Neural progenitor cell (in vitro differentiated cells): Measurements from ENCODE around the gene CCNA2. TPM values are rescaled to one million over a fixed set of nuclear protein-coding genes. Genes with fewer than 3 reads are reported as not detected.
A peak's percentile ranks its signal among the peaks of the same experiment; 100 is the strongest.

Experiments
- DNase-seq: peaks from one replicate; pipeline ENCODE4 v3.0.0-alpha.2; 2016; ENCODE audit warnings: low spot score
- H2AFZ ChIP-seq: fragments of 200-600 bp; sonication (generic); replicated peaks from 2 replicates; pipeline ENCODE4 v1.6.1; 2016; ENCODE audit warnings: antibody characterized with exemption
- H3F3A ChIP-seq: fragments of 200-600 bp; sonication (generic); 2 replicates; pipeline ENCODE4 v1.6.1; 2016; ENCODE audit warnings: antibody characterized with exemption, low read depth
- H3K27ac ChIP-seq: fragments of 200-600 bp; sonication (generic); 2 replicates; pipeline ENCODE4 v1.5.1; 2016; ENCODE audit warnings: mild to moderate bottlenecking
- H3K27me3 ChIP-seq: fragments of 200-600 bp; sonication (generic); 2 replicates; pipeline ENCODE4 v1.6.1; 2016; ENCODE audit warnings: mild to moderate bottlenecking, moderate library complexity
- H3K36me3 ChIP-seq: fragments of 200-600 bp; sonication (generic); 2 replicates; pipeline ENCODE4 v1.5.1; 2016
- H3K4me1 ChIP-seq: fragments of 200-600 bp; sonication (generic); 2 replicates; pipeline ENCODE4 v1.6.1; 2016; ENCODE audit warnings: mixed run types
- H3K4me2 ChIP-seq: fragments of 200-600 bp; sonication (generic); 2 replicates; pipeline ENCODE4 v1.6.1; 2016
- H3K4me3 ChIP-seq: fragments of 200-600 bp; sonication (generic); 2 replicates; pipeline ENCODE4 v1.5.1; 2016
- H3K79me2 ChIP-seq: fragments of 200-600 bp; sonication (generic); 2 replicates; pipeline ENCODE4 v1.6.1; 2016; ENCODE audit warnings: low read depth
- H3K9ac ChIP-seq: fragments of 200-600 bp; sonication (generic); 2 replicates; pipeline ENCODE4 v1.6.1; 2016
- H3K9me3 ChIP-seq: fragments of 200-600 bp; sonication (generic); 2 replicates; pipeline ENCODE4 v1.5.1; 2016; ENCODE audit warnings: low read depth
- H4K20me1 ChIP-seq: fragments of 200-600 bp; sonication (generic); 2 replicates; pipeline ENCODE4 v1.6.1; 2016; ENCODE audit warnings: low read depth
- H3K27ac Mint-ChIP-seq: 3 replicates; pipeline ENCODE4 v1.8.0; 2021; ENCODE audit warnings: mixed read lengths
- H3K27me3 Mint-ChIP-seq: 2 replicates; pipeline ENCODE4 v1.8.0; 2022; ENCODE audit warnings: low read depth, mild to moderate bottlenecking, inconsistent platforms, moderate library complexity, mixed read lengths; ENCODE audit not compliant: insufficient read depth
- H3K36me3 Mint-ChIP-seq: 3 replicates; pipeline ENCODE4 v1.8.0; 2021; ENCODE audit warnings: mixed read lengths
- H3K4me1 Mint-ChIP-seq: 3 replicates; pipeline ENCODE4 v1.8.0; 2021; ENCODE audit warnings: mixed read lengths
- H3K4me3 Mint-ChIP-seq: 3 replicates; pipeline ENCODE4 v1.8.0; 2021; ENCODE audit warnings: mild to moderate bottlenecking, moderate library complexity, mixed read lengths
- H3K9me3 Mint-ChIP-seq: 3 replicates; pipeline ENCODE4 v1.8.0; 2020; ENCODE audit warnings: mixed read lengths
- EZH2 ChIP-seq: fragments of 200-600 bp; sonication (generic); IDR thresholded peaks from 2 replicates; pipeline ENCODE4 v1.6.1; 2017; ENCODE audit warnings: antibody characterized with exemption, mild to moderate bottlenecking, moderate library complexity
- EZH2phosphoT487 ChIP-seq: fragments of 200-600 bp; sonication (generic); IDR thresholded peaks from 2 replicates; pipeline ENCODE4 v1.6.1; 2017; ENCODE audit warnings: antibody characterized with exemption
- total RNA-seq: library from RNA; depleted of rRNA; stranded (reverse); fragments of >200 nt; gene quantifications from 2 replicates; pipeline ENCODE4 v1.2.3, GENCODE V29; 2015; ENCODE audit warnings: low replicate concordance
- TF ChIP-seq, protein P1 (sequence below): fragments of 200-600 bp; sonication (generic); IDR thresholded peaks from 2 replicates; pipeline ENCODE4 v1.5.1; 2017; ENCODE audit warnings: antibody characterized with exemption, mild to moderate bottlenecking

The CCNA2 gene
- total RNA-seq, 1 donor from 2014 or later, result 254 TPM

DNA sequence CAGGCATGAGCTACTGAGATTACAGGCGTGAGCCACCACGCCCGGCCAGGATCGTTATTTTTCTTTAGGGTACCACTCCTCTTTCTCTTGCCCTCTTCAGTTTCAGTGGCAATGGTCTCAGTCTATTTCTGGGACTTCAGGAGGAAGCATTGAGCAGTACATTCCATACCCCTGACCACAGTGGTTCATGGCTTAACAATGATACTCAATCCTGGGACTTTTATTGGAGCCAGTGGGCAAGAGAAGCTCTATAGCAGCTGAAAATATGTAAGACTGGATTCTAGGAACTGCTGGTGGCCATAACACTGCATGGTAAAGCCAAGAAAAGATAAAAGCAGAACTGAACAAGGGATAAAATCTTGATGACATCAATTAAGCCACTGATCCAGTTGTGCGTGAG lies 5.8 kb upstream of the CCNA2 start:
- Mint-ChIP-seq H3K27me3 (no peaks in the 10 kb centered on the region), H3K9me3 (no peaks in the 10 kb centered on the region), H3K27ac (no peak overlapping the region), H3K36me3 (peaks cover 6% of the 10 kb centered on the region), H3K4me1 (peaks cover 3% of the 10 kb centered on the region), H3K4me3 (no peak overlapping the region)
- peaks cover 8% of the 10 kb centered on the region for H3F3A ChIP-seq
- H3K9ac ChIP-seq, result no peak overlapping the region
- H3K9me3 ChIP-seq, result no peaks in the 10 kb centered on the region
- no peak overlapping the region for H3K4me3 ChIP-seq
- DNase-seq, result no peak
- no peaks in the 10 kb centered on the region for H3K4me1 ChIP-seq
- TF ChIP-seq EZH2phosphoT487, result no peak
- H3K27ac ChIP-seq, result no peak overlapping the region
- no peaks in the 10 kb centered on the region for H3K36me3 ChIP-seq
- H4K20me1 ChIP-seq, result no peaks in the 10 kb centered on the region
- H2AFZ ChIP-seq, result no peak overlapping the region
- no peaks in the 10 kb centered on the region for H3K27me3 ChIP-seq
- H3K79me2 ChIP-seq, result no peaks in the 10 kb centered on the region
- no peak overlapping the region for H3K4me2 ChIP-seq

DNA sequence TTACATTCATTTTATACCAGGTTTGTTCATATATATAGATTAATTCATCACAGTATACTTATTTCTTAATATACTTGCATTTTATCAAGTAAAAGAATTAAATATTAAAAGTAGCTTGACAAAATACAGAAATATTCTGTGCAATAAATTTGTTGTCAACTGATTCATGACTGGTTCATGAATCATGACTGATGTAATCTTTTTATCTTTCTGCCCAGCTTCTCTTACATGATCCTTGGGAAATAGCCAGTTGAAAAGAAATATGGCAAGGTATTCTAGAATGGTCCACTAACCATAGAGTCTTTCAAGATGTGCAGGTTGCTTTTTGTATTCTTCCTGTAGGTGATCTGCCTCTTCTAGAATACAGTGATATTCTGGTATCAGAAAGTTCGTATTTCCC lies 4.2 kb upstream of the CCNA2 start:
- Mint-ChIP-seq H3K4me3 (no peak overlapping the region), H3K27me3 (no peaks in the 10 kb centered on the region), H3K4me1 (peaks cover 8% of the 10 kb centered on the region), H3K27ac (no peak overlapping the region), H3K36me3 (peaks cover 6% of the 10 kb centered on the region), H3K9me3 (no peaks in the 10 kb centered on the region)
- H3F3A ChIP-seq, result peaks cover 17% of the 10 kb centered on the region
- H3K27ac ChIP-seq, result no peak overlapping the region
- H3K4me1 ChIP-seq, result peaks cover 5% of the 10 kb centered on the region
- no peak overlapping the region for H2AFZ ChIP-seq
- H3K79me2 ChIP-seq, result peaks cover 8% of the 10 kb centered on the region
- no peak overlapping the region for H3K4me2 ChIP-seq
- no peak for DNase-seq
- H3K9me3 ChIP-seq, result no peaks in the 10 kb centered on the region
- no peak overlapping the region for H3K9ac ChIP-seq
- H3K4me3 ChIP-seq, result no peak overlapping the region
- H4K20me1 ChIP-seq, result no peaks in the 10 kb centered on the region
- no peaks in the 10 kb centered on the region for H3K27me3 ChIP-seq
- no peak for TF ChIP-seq EZH2
- TF ChIP-seq, protein P1, sequence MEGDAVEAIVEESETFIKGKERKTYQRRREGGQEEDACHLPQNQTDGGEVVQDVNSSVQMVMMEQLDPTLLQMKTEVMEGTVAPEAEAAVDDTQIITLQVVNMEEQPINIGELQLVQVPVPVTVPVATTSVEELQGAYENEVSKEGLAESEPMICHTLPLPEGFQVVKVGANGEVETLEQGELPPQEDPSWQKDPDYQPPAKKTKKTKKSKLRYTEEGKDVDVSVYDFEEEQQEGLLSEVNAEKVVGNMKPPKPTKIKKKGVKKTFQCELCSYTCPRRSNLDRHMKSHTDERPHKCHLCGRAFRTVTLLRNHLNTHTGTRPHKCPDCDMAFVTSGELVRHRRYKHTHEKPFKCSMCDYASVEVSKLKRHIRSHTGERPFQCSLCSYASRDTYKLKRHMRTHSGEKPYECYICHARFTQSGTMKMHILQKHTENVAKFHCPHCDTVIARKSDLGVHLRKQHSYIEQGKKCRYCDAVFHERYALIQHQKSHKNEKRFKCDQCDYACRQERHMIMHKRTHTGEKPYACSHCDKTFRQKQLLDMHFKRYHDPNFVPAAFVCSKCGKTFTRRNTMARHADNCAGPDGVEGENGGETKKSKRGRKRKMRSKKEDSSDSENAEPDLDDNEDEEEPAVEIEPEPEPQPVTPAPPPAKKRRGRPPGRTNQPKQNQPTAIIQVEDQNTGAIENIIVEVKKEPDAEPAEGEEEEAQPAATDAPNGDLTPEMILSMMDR, result no peak
- TF ChIP-seq EZH2phosphoT487, result no peak
- no peaks in the 10 kb centered on the region for H3K36me3 ChIP-seq

DNA sequence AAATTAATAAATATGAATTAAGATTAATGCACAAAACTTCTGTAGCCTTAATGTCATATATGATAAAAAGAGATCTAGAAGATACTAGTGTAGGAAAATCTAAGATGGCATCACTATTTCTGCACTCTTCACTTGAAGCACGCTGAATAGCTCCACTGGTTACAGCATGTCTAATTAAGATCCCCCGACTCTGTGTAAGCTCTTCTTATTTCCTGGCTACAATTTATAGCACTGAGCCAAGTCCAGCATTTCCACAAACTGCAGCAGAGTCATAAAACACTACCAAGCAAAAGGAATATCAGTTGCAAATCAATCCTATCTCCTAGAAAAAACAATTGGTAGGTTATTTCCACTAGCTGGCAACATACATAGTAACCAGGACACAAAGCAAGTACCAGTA lies 1.3 kb upstream of the CCNA2 start:
- peaks cover 37% of the 10 kb centered on the region for H3K79me2 ChIP-seq
- peak overlapping the region; percentile 31 for H3K4me3 Mint-ChIP-seq

DNA sequence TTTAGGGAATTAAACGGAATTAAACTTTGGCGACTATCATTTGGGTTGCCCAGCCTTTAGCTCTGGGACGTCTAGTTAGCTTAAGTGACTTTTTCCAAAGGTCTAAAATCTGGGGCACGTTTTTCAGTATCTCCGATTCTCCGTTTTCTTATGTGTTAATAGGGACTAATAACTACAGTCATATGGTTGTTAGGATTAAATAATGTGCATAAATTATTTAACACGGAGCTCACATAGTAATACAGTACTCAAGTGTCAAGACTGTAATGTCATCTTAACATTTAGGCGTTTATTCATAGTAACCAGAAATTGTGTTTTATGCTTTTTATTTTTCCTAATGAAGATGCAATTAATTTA lies 466 bp upstream of the CCNA2 start:
- TF ChIP-seq EZH2phosphoT487, result no peak
- TF ChIP-seq, protein P1, result no peak
- no peak for TF ChIP-seq EZH2
- H4K20me1 ChIP-seq, result peaks cover 12% of the 10 kb centered on the region
- peaks cover 26% of the 10 kb centered on the region for H3K4me1 Mint-ChIP-seq
- H2AFZ ChIP-seq, result peak overlapping the region; percentile 83
- peaks cover 6% of the 10 kb centered on the region for H3K36me3 Mint-ChIP-seq
- H3K27me3 ChIP-seq, result no peaks in the 10 kb centered on the region
- peaks cover 45% of the 10 kb centered on the region for H3K79me2 ChIP-seq
- peak overlapping the region; percentile 99 for H3K4me3 Mint-ChIP-seq
- DNase-seq, result no peak
- H3K9me3 Mint-ChIP-seq, result no peaks in the 10 kb centered on the region
- peaks cover 24% of the 10 kb centered on the region for H3F3A ChIP-seq
- H3K4me3 ChIP-seq, result peak overlapping the region; percentile 92
- no peaks in the 10 kb centered on the region for H3K9me3 ChIP-seq
- peak overlapping the region; percentile 83 for H3K4me2 ChIP-seq
- H3K4me1 ChIP-seq, result peaks cover 26% of the 10 kb centered on the region
- no peak overlapping the region for H3K9ac ChIP-seq
- H3K27ac ChIP-seq, result no peak overlapping the region
- H3K27me3 Mint-ChIP-seq, result no peaks in the 10 kb centered on the region
- peaks cover 17% of the 10 kb centered on the region for H3K36me3 ChIP-seq
- H3K27ac Mint-ChIP-seq, result peak overlapping the region; percentile 93

More for the DNA sequence above, 1.3 kb upstream of the CCNA2 start:
- peaks cover 26% of the 10 kb centered on the region for H3K4me1 Mint-ChIP-seq
- Histone ChIP-seq H3K4me1 (peaks cover 26% of the 10 kb centered on the region), H3K4me3 (no peak overlapping the region), H3K9me3 (no peaks in the 10 kb centered on the region), H3K9ac (no peak overlapping the region), H3K27ac (no peak overlapping the region), H2AFZ (no peak overlapping the region), H3K27me3 (no peaks in the 10 kb centered on the region), H3F3A (peaks cover 17% of the 10 kb centered on the region), H3K36me3 (peaks cover 17% of the 10 kb centered on the region), H4K20me1 (peaks cover 12% of the 10 kb centered on the region), H3K4me2 (no peak overlapping the region)
- H3K27ac Mint-ChIP-seq, result peak overlapping the region; percentile 34
- no peak for TF ChIP-seq EZH2
- no peak for TF ChIP-seq EZH2phosphoT487
- H3K9me3 Mint-ChIP-seq, result no peaks in the 10 kb centered on the region
- no peak for DNase-seq
- H3K36me3 Mint-ChIP-seq, result peaks cover 6% of the 10 kb centered on the region
- H3K27me3 Mint-ChIP-seq, result no peaks in the 10 kb centered on the region
